Glutamatergic neuron (in vitro differentiated cells): ENCODE results near the gene ROR2. TPM values are rescaled to one million over a fixed set of nuclear protein-coding genes. Genes with fewer than 3 reads are reported as not detected.

ENCODE experiments used
- DNase-seq: peaks from one replicate; pipeline ENCODE4 v3.0.0; 2022
- H3K27ac Mint-ChIP-seq: one replicate; pipeline ENCODE4 v1.8.0; 2020; ENCODE audit warnings: mild to moderate bottlenecking, mixed read lengths, inconsistent platforms; ENCODE audit not compliant: unreplicated experiment
- H3K27me3 Mint-ChIP-seq: one replicate; pipeline ENCODE4 v1.8.0; 2020; ENCODE audit warnings: mild to moderate bottlenecking, moderate library complexity, mixed read lengths, inconsistent platforms; ENCODE audit not compliant: unreplicated experiment
- H3K36me3 Mint-ChIP-seq: one replicate; pipeline ENCODE4 v1.8.0; 2020; ENCODE audit warnings: mild to moderate bottlenecking, mixed read lengths, inconsistent platforms; ENCODE audit not compliant: unreplicated experiment
- H3K4me1 Mint-ChIP-seq: one replicate; pipeline ENCODE4 v1.8.0; 2020; ENCODE audit warnings: mild to moderate bottlenecking, low read depth, mixed read lengths, inconsistent platforms; ENCODE audit not compliant: unreplicated experiment
- H3K4me3 Mint-ChIP-seq: one replicate; pipeline ENCODE4 v1.8.0; 2020; ENCODE audit warnings: mild to moderate bottlenecking, mixed read lengths, inconsistent platforms; ENCODE audit not compliant: unreplicated experiment
- H3K9me3 Mint-ChIP-seq: one replicate; pipeline ENCODE4 v1.8.0; 2020; ENCODE audit warnings: mild to moderate bottlenecking, moderate library complexity, mixed read lengths, inconsistent platforms; ENCODE audit not compliant: unreplicated experiment
- total RNA-seq: library from RNA; stranded (reverse); fragmentation: NEBNext Ultra II Directional; extraction: Animal tissue kit (Norgen Biotek cat#: 25700); gene quantifications from one replicate; pipeline ENCODE4 v1.2.1, GENCODE V29; 2021; ENCODE audit not compliant: unreplicated experiment
- TF ChIP-seq, protein P1 (sequence below): fragments of 200-600 bp; sonication (generic); IDR thresholded peaks from one replicate; pipeline ENCODE4 v1.5.0; 2021; ENCODE audit not compliant: partially characterized antibody, unreplicated experiment

Gene ROR2
- total RNA-seq, 1 donor from 2014 or later = 51.1 TPM

GRCh38 chr9:91946196-91946595 lies 3.8 kb downstream of the ROR2 start:
- no peak for DNase-seq
- Mint-ChIP-seq H3K27me3 (peaks cover 13% of the 10 kb centered on the region), H3K36me3 (peaks cover 6% of the 10 kb centered on the region), H3K27ac (no peak overlapping the region), H3K9me3 (peaks cover 4% of the 10 kb centered on the region), H3K4me3 (peak overlapping the region; percentile 68), H3K4me1 (peaks cover 39% of the 10 kb centered on the region)
- TF ChIP-seq, protein P1, sequence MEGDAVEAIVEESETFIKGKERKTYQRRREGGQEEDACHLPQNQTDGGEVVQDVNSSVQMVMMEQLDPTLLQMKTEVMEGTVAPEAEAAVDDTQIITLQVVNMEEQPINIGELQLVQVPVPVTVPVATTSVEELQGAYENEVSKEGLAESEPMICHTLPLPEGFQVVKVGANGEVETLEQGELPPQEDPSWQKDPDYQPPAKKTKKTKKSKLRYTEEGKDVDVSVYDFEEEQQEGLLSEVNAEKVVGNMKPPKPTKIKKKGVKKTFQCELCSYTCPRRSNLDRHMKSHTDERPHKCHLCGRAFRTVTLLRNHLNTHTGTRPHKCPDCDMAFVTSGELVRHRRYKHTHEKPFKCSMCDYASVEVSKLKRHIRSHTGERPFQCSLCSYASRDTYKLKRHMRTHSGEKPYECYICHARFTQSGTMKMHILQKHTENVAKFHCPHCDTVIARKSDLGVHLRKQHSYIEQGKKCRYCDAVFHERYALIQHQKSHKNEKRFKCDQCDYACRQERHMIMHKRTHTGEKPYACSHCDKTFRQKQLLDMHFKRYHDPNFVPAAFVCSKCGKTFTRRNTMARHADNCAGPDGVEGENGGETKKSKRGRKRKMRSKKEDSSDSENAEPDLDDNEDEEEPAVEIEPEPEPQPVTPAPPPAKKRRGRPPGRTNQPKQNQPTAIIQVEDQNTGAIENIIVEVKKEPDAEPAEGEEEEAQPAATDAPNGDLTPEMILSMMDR = no peak

- DNase-seq = no peak
- H3K36me3 Mint-ChIP-seq = peaks cover 6% of the 10 kb centered on the region
- peak overlapping the region; percentile 31 for H3K4me3 Mint-ChIP-seq
- TF ChIP-seq, protein P1 = no peak
- H3K4me1 Mint-ChIP-seq = peaks cover 35% of the 10 kb centered on the region
- no peak overlapping the region for H3K27ac Mint-ChIP-seq
- H3K27me3 Mint-ChIP-seq = peaks cover 8% of the 10 kb centered on the region
- H3K9me3 Mint-ChIP-seq = peaks cover 4% of the 10 kb centered on the region
Measured at GRCh38 chr9:91945277-91946085, 4.5 kb downstream of the ROR2 start.

DNA sequence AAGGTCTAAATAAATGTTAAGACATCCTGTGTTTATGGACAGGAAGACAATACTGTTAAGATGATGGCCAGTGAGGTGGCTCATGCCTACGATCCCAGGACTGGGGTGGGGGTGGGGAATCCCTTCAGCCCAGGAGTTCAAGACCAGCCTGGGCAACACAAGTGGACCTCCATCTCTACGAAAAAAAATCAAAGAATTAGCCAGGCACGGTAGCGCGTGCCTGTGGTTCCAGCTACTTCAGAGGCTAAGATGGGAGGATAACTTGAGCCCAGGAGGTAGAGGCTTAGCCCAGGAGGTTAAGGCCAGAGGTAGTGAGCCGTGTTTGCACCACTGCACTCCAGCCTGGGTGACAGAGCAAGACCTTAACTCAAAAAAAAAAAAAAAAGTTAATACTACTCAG lies 5.3 kb downstream of the ROR2 start:
- Mint-ChIP-seq H3K4me1 (peaks cover 38% of the 10 kb centered on the region), H3K4me3 (peak overlapping the region; percentile 43)

DNA sequence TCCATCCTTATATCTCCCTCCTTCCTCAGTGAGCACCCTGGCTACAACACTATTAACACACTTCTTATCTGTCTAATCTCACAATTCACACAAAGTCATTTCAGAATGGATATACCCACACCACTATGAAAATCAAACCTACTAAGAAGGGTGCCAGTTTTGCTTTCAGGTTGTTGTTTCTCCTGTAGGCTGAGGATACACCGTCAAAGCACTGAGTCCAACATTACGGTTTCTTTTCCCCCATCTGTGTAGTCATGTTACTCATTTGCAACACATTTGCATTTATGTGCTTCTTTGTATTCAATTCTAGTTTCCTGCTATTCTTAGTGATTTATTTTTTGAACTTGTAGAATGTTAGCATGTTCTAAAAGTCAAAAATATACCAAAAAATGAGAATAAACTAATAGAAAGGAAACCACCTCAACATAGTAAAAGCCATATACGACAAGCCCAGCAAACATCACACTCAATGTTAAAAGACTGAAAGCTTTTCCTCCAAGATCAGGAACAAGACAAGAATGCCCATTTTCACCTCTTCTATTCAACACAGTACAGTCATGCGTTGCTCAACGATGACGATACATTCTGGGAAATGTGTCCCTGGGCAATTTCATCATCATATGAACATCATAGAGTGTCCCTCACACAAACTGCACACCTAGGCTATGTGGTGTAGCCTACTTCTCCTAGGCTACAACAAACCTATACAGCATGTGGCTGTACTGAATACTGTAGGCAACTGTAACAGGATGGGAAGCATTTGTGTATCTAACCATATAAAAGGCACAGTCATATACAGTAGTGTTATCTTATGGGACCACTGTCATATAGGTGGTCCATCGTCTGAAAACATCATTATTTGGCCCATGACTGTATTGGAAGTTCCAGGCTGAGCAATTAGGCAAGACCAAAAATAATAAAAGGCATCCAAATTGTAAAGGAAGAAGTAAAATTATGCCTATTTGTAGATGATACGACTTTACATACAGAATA lies 6.3 kb downstream of the ROR2 start:
- peaks cover 38% of the 10 kb centered on the region for H3K4me1 Mint-ChIP-seq
- no peak overlapping the region for H3K4me3 Mint-ChIP-seq
- H3K36me3 Mint-ChIP-seq = peaks cover 6% of the 10 kb centered on the region
- peaks cover 4% of the 10 kb centered on the region for H3K9me3 Mint-ChIP-seq
- peaks cover 8% of the 10 kb centered on the region for H3K27me3 Mint-ChIP-seq
- H3K27ac Mint-ChIP-seq = no peak overlapping the region
- DNase-seq = no peak
- TF ChIP-seq, protein P1 = no peak

More for the DNA sequence above, 5.3 kb downstream of the ROR2 start:
- no peak for DNase-seq
- TF ChIP-seq, protein P1 = no peak
- peaks cover 6% of the 10 kb centered on the region for H3K36me3 Mint-ChIP-seq
- H3K9me3 Mint-ChIP-seq = peaks cover 4% of the 10 kb centered on the region
- no peak overlapping the region for H3K27ac Mint-ChIP-seq
- H3K27me3 Mint-ChIP-seq = peaks cover 8% of the 10 kb centered on the region
